Trophoblast cell (in vitro differentiated cells and primary cell): ENCODE measurements around the gene ARFGAP3.

ENCODE experiments used
- DNase-seq, 2 donors: peaks; one replicate each; pipeline ENCODE4 v3.0.0-alpha.2; 2016
- H2AFZ ChIP-seq: 2 replicates; pipeline ENCODE4 v1.6.1; 2013; ENCODE audit warnings: low read length, moderate library complexity, mild to moderate bottlenecking; ENCODE audit not compliant: insufficient read depth, poor library complexity
- H2AK5ac ChIP-seq: 2 replicates; pipeline ENCODE4 v1.6.1; 2013; ENCODE audit warnings: mild to moderate bottlenecking, low read length
- H2BK120ac ChIP-seq: 2 replicates; pipeline ENCODE4 v1.6.1; 2013; ENCODE audit warnings: low read length, mild to moderate bottlenecking, moderate library complexity; ENCODE audit not compliant: insufficient read depth, poor library complexity
- H2BK12ac ChIP-seq: 2 replicates; pipeline ENCODE4 v1.6.1; 2013; ENCODE audit warnings: mild to moderate bottlenecking, low read length, moderate library complexity
- H2BK5ac ChIP-seq: 2 replicates; pipeline ENCODE4 v1.6.1; 2013; ENCODE audit warnings: low read length, low read depth, moderate library complexity, mild to moderate bottlenecking; ENCODE audit not compliant: poor library complexity
- H3K14ac ChIP-seq: 2 replicates; pipeline ENCODE4 v1.6.1; 2013; ENCODE audit warnings: mild to moderate bottlenecking, low read length
- H3K18ac ChIP-seq: 2 replicates; pipeline ENCODE4 v1.6.1; 2013; ENCODE audit warnings: mild to moderate bottlenecking, low read length
- H3K23ac ChIP-seq: 2 replicates; pipeline ENCODE4 v1.6.1; 2013; ENCODE audit warnings: low read length
- H3K27ac ChIP-seq: 2 replicates; pipeline ENCODE4 v1.5.1; 2013; ENCODE audit warnings: low read depth, mild to moderate bottlenecking, inconsistent platforms, low read length, moderate library complexity
- H3K27me3 ChIP-seq: 2 replicates; pipeline ENCODE4 v1.6.1; 2013; ENCODE audit warnings: inconsistent platforms, mild to moderate bottlenecking, low read length, moderate library complexity; ENCODE audit not compliant: insufficient read depth
- H3K36me3 ChIP-seq, 2 experiments: 1 replicate in 1 of 2; 2 replicates in 1 of 2; pipeline ENCODE4 v1.6.1; 2013; ENCODE audit warnings: low read length in 2 of 2, mild to moderate bottlenecking in 2 of 2, moderate library complexity in 1 of 2; ENCODE audit not compliant: insufficient read depth in 2 of 2, control insufficient read depth in 1 of 2
- H3K4ac ChIP-seq: 2 replicates; pipeline ENCODE4 v1.6.1; 2013; ENCODE audit warnings: low read depth, mild to moderate bottlenecking, low read length, moderate library complexity
- H3K4me1 ChIP-seq, 2 experiments: 1 replicate in 1 of 2; 2 replicates in 1 of 2; pipeline ENCODE4 v1.6.1; 2013; ENCODE audit warnings: low read length in 2 of 2, mild to moderate bottlenecking in 2 of 2, moderate library complexity in 1 of 2; ENCODE audit not compliant: insufficient read depth in 2 of 2, control insufficient read depth in 1 of 2
- H3K4me2 ChIP-seq: 2 replicates; pipeline ENCODE4 v1.6.1; 2013; ENCODE audit warnings: inconsistent platforms, mild to moderate bottlenecking, low read length, moderate library complexity
- H3K4me3 ChIP-seq: 2 replicates; pipeline ENCODE4 v1.5.1; 2013; ENCODE audit warnings: mild to moderate bottlenecking, low read depth, low read length, inconsistent platforms
- H3K79me1 ChIP-seq: one replicate; pipeline ENCODE4 v1.6.1; 2013; ENCODE audit warnings: low read length
- H3K79me2 ChIP-seq: 2 replicates; pipeline ENCODE4 v1.6.1; 2013; ENCODE audit warnings: low read length, mild to moderate bottlenecking; ENCODE audit not compliant: control insufficient read depth, insufficient read depth, poor library complexity
- H3K9ac ChIP-seq: 2 replicates; pipeline ENCODE4 v1.6.1; 2013; ENCODE audit warnings: mild to moderate bottlenecking, low read length
- H3K9me3 ChIP-seq: 2 replicates; pipeline ENCODE4 v1.6.1; 2013; ENCODE audit warnings: low read depth, mild to moderate bottlenecking, control low read depth, inconsistent platforms, low read length; ENCODE audit not compliant: insufficient read depth
- H4K12ac ChIP-seq: 2 replicates; pipeline ENCODE4 v1.6.1; 2013; ENCODE audit warnings: low read depth, mild to moderate bottlenecking, low read length, moderate library complexity
- H4K8ac ChIP-seq: 2 replicates; pipeline ENCODE4 v1.6.1; 2013; ENCODE audit warnings: low read depth, mild to moderate bottlenecking, low read length, moderate library complexity
- H4K91ac ChIP-seq: one replicate; pipeline ENCODE4 v1.6.1; 2013; ENCODE audit warnings: low read depth, mild to moderate bottlenecking, low read length, moderate library complexity
- WGBS: extraction: QIAGEN DNeasy Blood & Tissue Kit; methylation state at CpG from one replicate; pipeline ENCODE4 v1.1.7; 2013; ENCODE audit warnings: missing lambda C conversion rate; ENCODE audit not compliant: insufficient read length, insufficient coverage; ENCODE audit errors: extremely low coverage; 5-methylcytosine and 5-hydroxymethylcytosine counted together

ARFGAP3 gene

GRCh38 chr22:42834177-42834949 is 22.7 kb downstream of the ARFGAP3 start:
- no peaks in the 10 kb centered on the region for H3K4me1 ChIP-seq
- H3K4ac ChIP-seq: no peak overlapping the region
- DNase-seq: no peak
- H3K4me2 ChIP-seq: no peak overlapping the region
- no peaks in the 10 kb centered on the region for H3K9me3 ChIP-seq
- no peak overlapping the region for H2BK120ac ChIP-seq
- no peaks in the 10 kb centered on the region for H3K79me1 ChIP-seq
- no peak overlapping the region for H2BK12ac ChIP-seq
- no peak overlapping the region for H3K23ac ChIP-seq
- no peak overlapping the region for H3K27ac ChIP-seq
- H4K91ac ChIP-seq: no peak overlapping the region
- H3K4me3 ChIP-seq: no peak overlapping the region
- H3K18ac ChIP-seq: no peak overlapping the region
- H2AFZ ChIP-seq: no peak overlapping the region
- H2BK5ac ChIP-seq: no peak overlapping the region
- H4K8ac ChIP-seq: no peak overlapping the region
- H3K14ac ChIP-seq: no peak overlapping the region
- no peak overlapping the region for H2AK5ac ChIP-seq
- H3K9ac ChIP-seq: no peak overlapping the region
- H4K12ac ChIP-seq: no peak overlapping the region
- no peaks in the 10 kb centered on the region for H3K79me2 ChIP-seq
- no CpG with 5 or more reads among the region's 5 CpGs for WGBS
- no peaks in the 10 kb centered on the region for H3K27me3 ChIP-seq
- H3K36me3 ChIP-seq: peaks cover 30 to 39% of the 10 kb centered on the region in 2 experiments

GRCh38 chr22:42833104-42833503 is 24.0 kb downstream of the ARFGAP3 start:
- Histone ChIP-seq H3K9me3 (no peaks in the 10 kb centered on the region), H3K4me2 (no peak overlapping the region), H3K23ac (no peak overlapping the region), H3K79me2 (no peaks in the 10 kb centered on the region), H2BK120ac (no peak overlapping the region), H3K27ac (no peak overlapping the region), H4K12ac (no peak overlapping the region), H3K4ac (no peak overlapping the region), H2AK5ac (no peak overlapping the region), H4K91ac (no peak overlapping the region), H3K27me3 (no peaks in the 10 kb centered on the region), H3K79me1 (no peaks in the 10 kb centered on the region), H4K8ac (no peak overlapping the region), H3K36me3 (peaks cover 31 to 40% of the 10 kb centered on the region in 2 experiments), H3K14ac (no peak overlapping the region), H3K18ac (no peak overlapping the region), H3K4me3 (no peak overlapping the region), H2BK5ac (no peak overlapping the region), H3K9ac (no peak overlapping the region), H2AFZ (no peak overlapping the region), H2BK12ac (no peak overlapping the region), H3K4me1 (no peaks in the 10 kb centered on the region)
- DNase-seq: no peak

- no peak overlapping the region for H3K4me2 ChIP-seq
- H3K79me1 ChIP-seq: no peaks in the 10 kb centered on the region
- H3K4me1 ChIP-seq: no peaks in the 10 kb centered on the region
- H3K27ac ChIP-seq: no peak overlapping the region
- H2BK120ac ChIP-seq: no peak overlapping the region
- no peak overlapping the region for H3K4me3 ChIP-seq
- H3K4ac ChIP-seq: no peak overlapping the region
- H3K9me3 ChIP-seq: no peaks in the 10 kb centered on the region
- no peak overlapping the region for H3K9ac ChIP-seq
- no peak overlapping the region for H3K14ac ChIP-seq
- no peaks in the 10 kb centered on the region for H3K27me3 ChIP-seq
- H4K91ac ChIP-seq: no peak overlapping the region
- no peak for DNase-seq
- WGBS: no CpG with 5 or more reads among the region's 4 CpGs
- no peak overlapping the region for H4K12ac ChIP-seq
- H3K36me3 ChIP-seq: peaks cover 36 to 40% of the 10 kb centered on the region in 2 experiments
- H2AK5ac ChIP-seq: no peak overlapping the region
- no peak overlapping the region for H2AFZ ChIP-seq
- H3K23ac ChIP-seq: no peak overlapping the region
- no peak overlapping the region for H3K18ac ChIP-seq
- no peaks in the 10 kb centered on the region for H3K79me2 ChIP-seq
- no peak overlapping the region for H2BK12ac ChIP-seq
- no peak overlapping the region for H4K8ac ChIP-seq
- H2BK5ac ChIP-seq: no peak overlapping the region
These were observed 25.4 kb downstream of the ARFGAP3 start for GRCh38 chr22:42831712-42832111.

GRCh38 chr22:42830161-42830560 is 26.9 kb downstream of the ARFGAP3 start:
- Histone ChIP-seq H4K12ac (no peak overlapping the region), H3K9me3 (no peaks in the 10 kb centered on the region), H3K4me2 (no peak overlapping the region), H4K8ac (no peak overlapping the region), H3K27me3 (no peaks in the 10 kb centered on the region), H2BK12ac (no peak overlapping the region), H3K79me2 (no peaks in the 10 kb centered on the region), H3K79me1 (no peaks in the 10 kb centered on the region), H4K91ac (no peak overlapping the region), H3K4ac (no peak overlapping the region), H3K36me3 (peaks cover 29 to 34% of the 10 kb centered on the region in 2 experiments), H3K18ac (no peak overlapping the region), H2AFZ (no peak overlapping the region), H3K9ac (no peak overlapping the region), H3K23ac (no peak overlapping the region), H2BK5ac (no peak overlapping the region), H3K14ac (no peak overlapping the region), H3K27ac (no peak overlapping the region), H3K4me1 (no peaks in the 10 kb centered on the region), H2AK5ac (no peak overlapping the region), H3K4me3 (no peak overlapping the region), H2BK120ac (no peak overlapping the region)
- DNase-seq: no peak
- WGBS: no CpG with 5 or more reads among the region's 5 CpGs
